Thoracic aorta (tissue), 2 donors: ENCODE results near the gene RBM18. TPM values are rescaled to one million over a fixed set of nuclear protein-coding genes. Genes with fewer than 3 reads are reported as not detected.

ENCODE experiments used
- ATAC-seq: fragments of 150-250 bp; one replicate; pipeline ENCODE4 v1.8.0; 2017; ENCODE audit warnings: low read depth; ENCODE audit not compliant: insufficient number of reproducible peaks, low FRiP score
- DNase-seq: peaks from one replicate; pipeline ENCODE4 v3.0.0-alpha.2; 2020; ENCODE audit warnings: low spot score
- H3K27ac ChIP-seq, 2 donors: fragments of 200-600 bp; sonication (generic); 1 replicate in 1 of 2; 2 replicates in 1 of 2; pipeline ENCODE4 v1.5.1; 2016; ENCODE audit warnings: mild to moderate bottlenecking in 2 of 2, moderate library complexity in 2 of 2
- H3K27me3 ChIP-seq: fragments of 200-600 bp; sonication (generic); replicated peaks from 2 replicates; pipeline ENCODE4 v1.6.0; 2016; ENCODE audit warnings: mild to moderate bottlenecking; ENCODE audit not compliant: insufficient read depth
- H3K36me3 ChIP-seq: fragments of 200-600 bp; sonication (generic); one replicate; pipeline ENCODE4 v1.5.1; 2016
- H3K4me1 ChIP-seq, 2 donors: fragments of 200-600 bp; sonication (generic); 1 replicate in 1 of 2; 2 replicates in 1 of 2; pipeline versions ENCODE4 v1.5.1 to v1.6.0; 2016; ENCODE audit warnings: low read depth in 2 of 2, mild to moderate bottlenecking in 1 of 2; ENCODE audit not compliant: control insufficient read depth in 1 of 2
- H3K4me3 ChIP-seq: fragments of 200-600 bp; sonication (generic); 2 replicates; pipeline ENCODE4 v1.5.1; 2016; ENCODE audit warnings: mild to moderate bottlenecking
- H3K9me3 ChIP-seq: fragments of 200-600 bp; sonication (generic); 2 replicates; pipeline ENCODE4 v1.5.1; 2016
- total RNA-seq, 2 donors: library from RNA; depleted of rRNA; stranded (reverse); fragments of >200 nt; gene quantifications; one replicate each; pipeline versions ENCODE4 v1.1.0 to v1.2.3, GENCODE V29; 2016
- TF ChIP-seq, protein P1 (sequence below): fragments of 200-600 bp; sonication (generic); IDR thresholded peaks from one replicate; pipeline ENCODE4 v1.5.1; 2019; ENCODE audit warnings: antibody characterized with exemption

Gene RBM18
- total RNA-seq, 2 donors from 2014 or later: 7.3 to 10.5 TPM

DNA sequence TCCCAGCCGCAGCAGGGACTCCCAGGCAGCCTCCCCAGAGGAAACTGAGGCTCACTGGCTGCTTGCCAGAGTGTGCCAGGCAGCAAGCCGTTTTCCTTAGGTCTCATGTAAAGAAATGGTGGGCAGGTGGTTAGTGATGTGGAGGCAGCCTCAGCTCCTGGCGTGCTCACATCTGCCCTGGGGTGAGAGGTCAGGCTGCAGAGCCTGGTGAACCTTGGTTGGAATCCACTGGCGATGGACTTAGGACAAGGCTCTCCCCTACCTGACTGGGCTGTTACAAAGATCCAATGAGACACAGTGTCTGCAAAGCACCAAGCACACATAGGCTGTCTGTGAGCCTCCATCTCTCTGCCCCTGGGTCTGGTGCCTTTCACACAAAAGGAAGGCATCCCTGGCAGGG lies 66.8 kb downstream of the RBM18 start:
- Histone ChIP-seq H3K4me3 (no peak overlapping the region), H3K36me3 (no peaks in the 10 kb centered on the region), H3K9me3 (no peaks in the 10 kb centered on the region), H3K27me3 (no peaks in the 10 kb centered on the region), H3K27ac (no peak overlapping the region), H3K4me1 (no peaks in the 10 kb centered on the region)
- TF ChIP-seq, protein P1, sequence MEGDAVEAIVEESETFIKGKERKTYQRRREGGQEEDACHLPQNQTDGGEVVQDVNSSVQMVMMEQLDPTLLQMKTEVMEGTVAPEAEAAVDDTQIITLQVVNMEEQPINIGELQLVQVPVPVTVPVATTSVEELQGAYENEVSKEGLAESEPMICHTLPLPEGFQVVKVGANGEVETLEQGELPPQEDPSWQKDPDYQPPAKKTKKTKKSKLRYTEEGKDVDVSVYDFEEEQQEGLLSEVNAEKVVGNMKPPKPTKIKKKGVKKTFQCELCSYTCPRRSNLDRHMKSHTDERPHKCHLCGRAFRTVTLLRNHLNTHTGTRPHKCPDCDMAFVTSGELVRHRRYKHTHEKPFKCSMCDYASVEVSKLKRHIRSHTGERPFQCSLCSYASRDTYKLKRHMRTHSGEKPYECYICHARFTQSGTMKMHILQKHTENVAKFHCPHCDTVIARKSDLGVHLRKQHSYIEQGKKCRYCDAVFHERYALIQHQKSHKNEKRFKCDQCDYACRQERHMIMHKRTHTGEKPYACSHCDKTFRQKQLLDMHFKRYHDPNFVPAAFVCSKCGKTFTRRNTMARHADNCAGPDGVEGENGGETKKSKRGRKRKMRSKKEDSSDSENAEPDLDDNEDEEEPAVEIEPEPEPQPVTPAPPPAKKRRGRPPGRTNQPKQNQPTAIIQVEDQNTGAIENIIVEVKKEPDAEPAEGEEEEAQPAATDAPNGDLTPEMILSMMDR: no peak
- ATAC-seq (no peak), DNase-seq (no peak)

DNA sequence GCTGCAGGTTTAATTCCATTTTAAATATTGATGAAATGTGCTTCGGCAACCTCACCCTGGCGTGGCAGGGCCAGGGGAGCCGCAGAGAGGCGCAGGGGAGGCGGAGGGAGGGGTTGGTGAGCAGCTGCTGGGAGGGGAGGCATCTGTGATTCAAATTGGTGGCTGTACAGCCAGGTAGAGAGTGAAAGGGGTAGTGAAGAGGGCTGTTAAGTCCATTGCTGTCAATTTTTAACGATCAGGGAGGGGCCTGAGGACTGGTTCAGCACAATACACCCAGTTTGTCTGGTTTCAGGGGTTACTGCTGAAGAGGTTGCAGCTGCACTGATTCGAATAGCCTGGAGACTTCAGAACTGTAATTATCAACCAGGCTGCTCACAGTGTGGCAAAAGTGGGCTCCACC lies 67.2 kb downstream of the RBM18 start:
- TF ChIP-seq, protein P1: no peak
- no peak for ATAC-seq
- no peak for DNase-seq

DNA sequence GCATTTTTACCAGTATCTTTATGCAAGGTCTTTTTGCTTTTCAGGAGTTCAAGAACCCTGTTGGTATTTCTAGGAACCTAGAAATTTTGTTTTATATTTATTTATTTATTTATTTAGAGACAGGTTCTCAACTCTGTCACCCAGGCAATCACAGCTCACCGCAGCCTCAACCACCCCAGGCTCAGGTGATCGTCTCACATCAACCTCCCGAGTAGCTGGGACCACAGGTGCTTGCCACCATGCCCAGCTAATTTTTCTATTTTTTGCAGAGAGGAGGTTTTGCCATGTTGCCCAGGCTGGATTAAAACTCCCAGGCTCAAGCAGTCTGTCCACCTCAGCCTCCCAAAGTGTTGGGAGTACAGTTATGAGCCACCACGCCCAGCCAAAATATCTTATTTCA lies 68.8 kb downstream of the RBM18 start:
- H3K4me3 ChIP-seq: no peak overlapping the region
- H3K36me3 ChIP-seq: no peaks in the 10 kb centered on the region
- H3K4me1 ChIP-seq: no peaks in the 10 kb centered on the region
- H3K27me3 ChIP-seq: no peaks in the 10 kb centered on the region
- H3K9me3 ChIP-seq: no peaks in the 10 kb centered on the region
- ATAC-seq (no peak), DNase-seq (no peak)
- TF ChIP-seq, protein P1: no peak
- no peak overlapping the region for H3K27ac ChIP-seq

More for the DNA sequence above, 67.2 kb downstream of the RBM18 start:
- Histone ChIP-seq H3K36me3 (no peaks in the 10 kb centered on the region), H3K4me3 (no peak overlapping the region), H3K27me3 (no peaks in the 10 kb centered on the region), H3K9me3 (no peaks in the 10 kb centered on the region), H3K27ac (no peak overlapping the region), H3K4me1 (no peaks in the 10 kb centered on the region)

DNA sequence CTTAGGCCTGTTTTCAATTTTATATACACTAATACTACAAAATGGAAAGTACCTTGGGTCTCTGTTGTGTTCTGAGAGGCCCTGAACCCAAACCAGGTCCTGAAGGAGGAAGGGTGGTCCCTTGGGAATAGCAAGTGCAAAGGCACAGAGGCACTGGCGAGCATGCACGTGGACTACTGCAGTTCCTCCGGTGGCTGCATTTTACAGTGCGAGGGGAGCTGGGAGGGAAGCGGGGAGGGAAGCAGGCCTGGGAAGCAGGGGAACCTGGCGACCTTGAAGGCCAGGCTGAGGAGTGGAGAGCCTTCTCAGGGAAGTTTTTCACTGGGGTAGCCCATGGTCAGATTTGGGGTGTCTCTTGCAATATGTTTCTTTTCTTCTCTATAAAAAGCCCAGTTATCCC lies 71.0 kb downstream of the RBM18 start:
- TF ChIP-seq, protein P1: no peak
- Histone ChIP-seq H3K4me3 (no peak overlapping the region), H3K27me3 (no peaks in the 10 kb centered on the region), H3K9me3 (no peaks in the 10 kb centered on the region), H3K36me3 (no peaks in the 10 kb centered on the region), H3K27ac (no peak overlapping the region), H3K4me1 (no peaks in the 10 kb centered on the region)
- no peak for DNase-seq
- no peak for ATAC-seq

DNA sequence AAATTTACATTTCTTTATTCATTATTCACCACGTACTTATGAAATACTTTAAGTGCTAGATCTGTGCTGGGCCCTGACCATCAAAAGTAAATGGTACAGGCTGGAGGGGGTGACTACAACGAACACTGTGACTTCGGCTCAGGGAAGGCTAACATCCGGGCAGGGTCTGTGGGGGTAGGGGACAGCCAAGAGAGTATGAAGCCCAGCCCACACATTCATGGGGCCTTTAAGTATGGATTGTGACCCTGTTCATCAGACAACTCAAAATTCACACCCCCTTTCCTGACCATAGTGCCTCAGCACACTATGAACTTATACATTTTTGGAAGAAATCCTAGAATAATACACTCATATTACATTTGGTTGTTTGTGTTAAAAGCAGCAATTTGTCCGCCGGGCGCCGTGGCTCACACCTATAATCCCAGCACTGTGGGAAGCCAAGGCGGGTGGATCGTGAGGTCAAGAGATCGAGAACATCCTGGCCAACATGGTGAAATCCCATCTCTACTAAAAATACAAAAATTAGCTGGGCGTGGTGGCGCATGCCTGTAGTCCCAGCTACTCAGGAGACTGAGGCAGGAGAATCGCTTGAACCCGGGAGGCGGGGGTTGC lies 71.6 kb downstream of the RBM18 start:
- H3K4me1 ChIP-seq: no peaks in the 10 kb centered on the region
- no peak overlapping the region for H3K27ac ChIP-seq
- no peaks in the 10 kb centered on the region for H3K36me3 ChIP-seq
- no peak for DNase-seq
- no peak for ATAC-seq
- no peaks in the 10 kb centered on the region for H3K27me3 ChIP-seq
- H3K9me3 ChIP-seq: no peaks in the 10 kb centered on the region
- no peak overlapping the region for H3K4me3 ChIP-seq
- TF ChIP-seq, protein P1: no peak
